Lung (tissue), 12 donors: ENCODE results near the gene CFAP61. TPM values are rescaled to one million over a fixed set of nuclear protein-coding genes. Genes with fewer than 3 reads are reported as not detected.

Source experiments
- ATAC-seq: fragments of 200-7000 bp; cut with Tn5 transposase; one replicate; pipeline ENCODE4 v1.9.1; 2020; ENCODE audit warnings: moderate number of reproducible peaks; ENCODE audit not compliant: insufficient read depth, low FRiP score
- DNase-seq, 3 donors: peaks; one replicate each; pipeline ENCODE4 v3.0.0-alpha.2; 2013 to 2017
- H3K27ac ChIP-seq, 2 donors: one replicate each; pipeline ENCODE4 v1.5.1; 2013; ENCODE audit warnings: mild to moderate bottlenecking in 2 of 2, moderate library complexity in 2 of 2, control low read depth in 1 of 2, inconsistent platforms in 1 of 2, low read depth in 1 of 2, low read length in 1 of 2
- H3K27me3 ChIP-seq, 3 donors: one replicate each; pipeline ENCODE4 v1.5.1; 2013; ENCODE audit warnings: low read length in 2 of 3; ENCODE audit not compliant: control insufficient read depth in 3 of 3, insufficient read depth in 3 of 3
- H3K36me3 ChIP-seq, 4 donors: one replicate each; pipeline ENCODE4 v1.5.1; 2013; ENCODE audit warnings: low read length in 4 of 4, mild to moderate bottlenecking in 1 of 4, moderate library complexity in 1 of 4; ENCODE audit not compliant: control insufficient read depth in 4 of 4, insufficient read depth in 4 of 4
- H3K4me1 ChIP-seq, 5 donors: one replicate each; pipeline ENCODE4 v1.5.1; 2013; ENCODE audit warnings: low read length in 5 of 5, mild to moderate bottlenecking in 2 of 5, moderate library complexity in 1 of 5; ENCODE audit not compliant: control insufficient read depth in 5 of 5, insufficient read depth in 5 of 5
- H3K4me3 ChIP-seq: one replicate; pipeline ENCODE4 v1.5.1; 2013; ENCODE audit warnings: mild to moderate bottlenecking, control low read depth, moderate library complexity
- H3K9ac ChIP-seq, 2 donors: one replicate each; pipeline ENCODE4 v1.5.1; 2013; ENCODE audit warnings: low read length in 2 of 2, control low read depth in 1 of 2; ENCODE audit not compliant: insufficient read depth in 1 of 2
- H3K9me3 ChIP-seq, 4 donors: one replicate each; pipeline ENCODE4 v1.5.1; 2013; ENCODE audit warnings: low read length in 3 of 4, mild to moderate bottlenecking in 1 of 4, moderate library complexity in 1 of 4; ENCODE audit not compliant: control insufficient read depth in 4 of 4, insufficient read depth in 3 of 4
- CTCF ChIP-seq: IDR thresholded peaks from 2 replicates; pipeline ENCODE4 v1.5.1; 2012; ENCODE audit warnings: mild to moderate bottlenecking; ENCODE audit errors: control extremely low read depth, extremely low read depth
- WGBS, 2 donors: extraction: QIAGEN DNeasy Blood & Tissue Kit; methylation state at CpG; one replicate each; pipeline ENCODE4 v1.1.7; 2013; 5-methylcytosine and 5-hydroxymethylcytosine counted together
- polyA plus RNA-seq, 2 donors: library from polyadenylated mRNA; stranded (reverse); fragments of 200-250 nt; gene quantifications; one replicate each; pipeline ENCODE4 v1.2.1, GENCODE V29; 2013
- total RNA-seq, 2 donors: library from RNA; depleted of rRNA in 1 of 2; stranded (reverse); fragments of >200 nt in 1 of 2; gene quantifications; one replicate each; pipeline ENCODE4 v1.2.1, GENCODE V29; 2014 to 2021
- donor health status: control.
- donor health status: control.
- donor health status: Bipolar disorder and iron deficiency.
- donor health status: healthy.
- donor health status: DM: yes; HTN: yes; CAD: no.

The CFAP61 gene
- total and polyA plus RNA-seq, 4 donors, result 2.0 to 15.4 (median 6.5) TPM

- no peak overlapping the region for H3K9ac ChIP-seq
- H3K9me3 ChIP-seq, result peaks cover 0 to 2% (median 0%) of the 10 kb centered on the region in 4 donors
- H3K27ac ChIP-seq, result no peak overlapping the region
- H3K36me3 ChIP-seq, result no peaks in the 10 kb centered on the region
- H3K4me3 ChIP-seq, result no peak overlapping the region
- DNase-seq (no peak), ATAC-seq (no peak)
- peaks cover 0 to 16% (median 3%) of the 10 kb centered on the region in 5 donors for H3K4me1 ChIP-seq
- WGBS, 2 donors, result 58 to 79% methylated on average over 2 of the region's 2 CpGs
- TF ChIP-seq CTCF, result no peak
- no peaks in the 10 kb centered on the region for H3K27me3 ChIP-seq
These were observed 153.0 kb downstream of the CFAP61 start for GRCh38 chr20:20205141-20205861.

- TF ChIP-seq CTCF, result no peak
- Histone ChIP-seq H3K4me1 (peaks cover 0 to 20% (median 4%) of the 10 kb centered on the region in 5 donors), H3K4me3 (no peak overlapping the region), H3K36me3 (no peaks in the 10 kb centered on the region), H3K9ac (no peak overlapping the region), H3K27ac (no peak overlapping the region), H3K9me3 (peaks cover 0 to 2% (median 0%) of the 10 kb centered on the region in 4 donors), H3K27me3 (no peaks in the 10 kb centered on the region)
- ATAC-seq, result no peak
- DNase-seq, result no peak
- 83 to 84% methylated on average over 1 of the region's 1 CpG for WGBS, 2 donors
These were observed 153.5 kb downstream of the CFAP61 start for GRCh38 chr20:20205862-20206236.

- H3K4me3 ChIP-seq, result no peak overlapping the region
- H3K9me3 ChIP-seq, result no peaks in the 10 kb centered on the region
- H3K36me3 ChIP-seq, result no peaks in the 10 kb centered on the region
- H3K4me1 ChIP-seq, result peaks cover 0 to 20% (median 4%) of the 10 kb centered on the region in 5 donors
- no peak overlapping the region for H3K9ac ChIP-seq
- H3K27me3 ChIP-seq, result no peaks in the 10 kb centered on the region
- H3K27ac ChIP-seq, result no peak overlapping the region
- WGBS, 2 donors, result 51 to 79% methylated on average over 1 of the region's 1 CpG
- no peak for TF ChIP-seq CTCF
- DNase-seq (no peak), ATAC-seq (no peak)
These were observed 154.5 kb downstream of the CFAP61 start for GRCh38 chr20:20206788-20207187.
